GM12873 (cell line): ENCODE results near the gene C1R.

Experiments used
- CTCF ChIP-seq: IDR thresholded peaks from 2 replicates; pipeline ENCODE4 v1.5.1; 2012; ENCODE audit warnings: low read depth, mild to moderate bottlenecking, moderate library complexity, low read length, control low read depth; ENCODE audit not compliant: insufficient read depth; ENCODE audit errors: missing control alignments

Gene C1R

GRCh38 chr12:7081037-7081436 is 11.2 kb downstream of the C1R start:
- TF ChIP-seq CTCF = no peak

GRCh38 chr12:7079826-7080125 is 12.5 kb downstream of the C1R start:
- TF ChIP-seq CTCF = no peak

- TF ChIP-seq CTCF = no peak
Measured at GRCh38 chr12:7078163-7078562, 14.1 kb downstream of the C1R start.

GRCh38 chr12:7076493-7076892 is 15.8 kb downstream of the C1R start:
- TF ChIP-seq CTCF = no peak

- no peak for TF ChIP-seq CTCF
Measured at GRCh38 chr12:7075939-7076338, 16.3 kb downstream of the C1R start.

- no peak for TF ChIP-seq CTCF
Measured at GRCh38 chr12:7075518-7075917, 16.7 kb downstream of the C1R start.

- no peak for TF ChIP-seq CTCF
Measured at GRCh38 chr12:7073946-7074345, 18.3 kb downstream of the C1R start.

- no peak for TF ChIP-seq CTCF
Measured at GRCh38 chr12:7072554-7072953, 19.7 kb downstream of the C1R start.
